Vagina (tissue), 2 donors: Measurements from ENCODE around the gene KRTAP10-1. TPM values are rescaled to one million over a fixed set of nuclear protein-coding genes. Genes with fewer than 3 reads are reported as not detected.
"Not testable (repeated sequence)": the region's sequence is repeated elsewhere in the genome, so short reads cannot be mapped to it uniquely, and the experiment has no call there.

Source experiments
- DNase-seq, 2 donors: peaks; one replicate each; pipeline ENCODE4 v3.0.0-alpha.2; 2017; ENCODE audit errors: extremely low spot score in 2 of 2
- H3K27ac ChIP-seq: fragments of 200-600 bp; sonication (generic); one replicate; pipeline ENCODE4 v1.5.1; 2019
- H3K27me3 ChIP-seq: fragments of 200-600 bp; sonication (generic); one replicate; pipeline ENCODE4 v1.5.1; 2019
- H3K36me3 ChIP-seq, 2 donors: fragments of 200-600 bp; sonication (generic); one replicate each; pipeline ENCODE4 v1.5.1; 2017 to 2019
- H3K4me1 ChIP-seq: fragments of 200-600 bp; sonication (generic); one replicate; pipeline ENCODE4 v1.5.1; 2019
- H3K4me3 ChIP-seq, 2 donors: fragments of 200-600 bp; sonication (generic); 1 replicate in 1 of 2; 2 replicates in 1 of 2; pipeline ENCODE4 v1.5.1; 2016 to 2019
- H3K9me3 ChIP-seq: fragments of 200-600 bp; sonication (generic); one replicate; pipeline ENCODE4 v1.5.1; 2019
- CTCF ChIP-seq, 3 experiments: fragments of 450-650 bp in 2 of 3; fragments of 200-600 bp in 1 of 3; sonication (generic) in 1 of 3; IDR thresholded peaks; one replicate each; pipeline ENCODE4 v1.5.1; 2017 to 2019; ENCODE audit warnings: antibody characterized with exemption in 3 of 3, mild to moderate bottlenecking in 2 of 3, moderate library complexity in 2 of 3
- POLR2A ChIP-seq, 2 donors: fragments of 450-650 bp; IDR thresholded peaks; one replicate each; pipeline ENCODE4 v1.6.1; 2017; ENCODE audit warnings: antibody characterized with exemption in 2 of 2, mild to moderate bottlenecking in 2 of 2, moderate library complexity in 2 of 2
- POLR2AphosphoS5 ChIP-seq, 2 donors: sonication (generic); formaldehyde crosslinking; IDR thresholded peaks; one replicate each; pipeline ENCODE4 v1.9.0; 2017; ENCODE audit warnings: antibody characterized with exemption in 2 of 2, mild to moderate bottlenecking in 2 of 2, low read depth in 1 of 2; ENCODE audit not compliant: insufficient read depth in 1 of 2
- intact Hi-C: fragments of 100-400 bp; cut with DNase I; formaldehyde crosslinking; loops from one replicate; pipeline ENCODE4 v1.15.1; 2023
- total RNA-seq: library from RNA; depleted of rRNA; stranded (reverse); fragments of >200 nt; gene quantifications from one replicate; pipeline ENCODE4 v1.2.3, GENCODE V29; 2016

KRTAP10-1 gene
- total RNA-seq, 1 donor from 2014 or later, result not detected

- no peaks in the 10 kb centered on the region for H3K27me3 ChIP-seq
- TF ChIP-seq CTCF (IDR thresholded peaks at IDR 0.05) (no peak), POLR2AphosphoS5 (IDR thresholded peaks at IDR 0.05; ENCODE audit: insufficient read depth in 1 of 2, low read depth in 1 of 2) (no peak), POLR2A (IDR thresholded peaks at IDR 0.05) (no peak)
- H3K4me1 ChIP-seq, result peaks cover 5% of the 10 kb centered on the region
- no peak overlapping the region for H3K4me3 ChIP-seq
- H3K9me3 ChIP-seq, result no peaks in the 10 kb centered on the region
- DNase-seq, result peak; percentile 27 to 72
- intact Hi-C loops, result no loop called here
- H3K27ac ChIP-seq, result no peak overlapping the region
- H3K36me3 ChIP-seq, result no peaks in the 10 kb centered on the region
These were observed 34.7 kb upstream of the KRTAP10-1 start for GRCh38 chr21:44574457-44575306.

GRCh38 chr21:44573630-44574456 lies 33.8 kb upstream of the KRTAP10-1 start, which contains the start of gene KRTAP10-4:
Gene KRTAP10-4 (plus strand): TSS chr21:44573729. CDS start chr21:44573759, 30 bp downstream.
- peak; percentile 37 for DNase-seq
- H3K27me3 ChIP-seq, H3K4me3 ChIP-seq, H3K4me1 ChIP-seq, H3K36me3 ChIP-seq, intact Hi-C loops, H3K27ac ChIP-seq, H3K9me3 ChIP-seq: not testable (repeated sequence)

GRCh38 chr21:44572959-44573583 lies 33.1 kb upstream of the KRTAP10-1 start:
- H3K36me3 ChIP-seq, result no peaks in the 10 kb centered on the region
- H3K27me3 ChIP-seq, result no peaks in the 10 kb centered on the region
- H3K27ac ChIP-seq, result no peak overlapping the region
- H3K4me3 ChIP-seq, result no peak overlapping the region
- TF ChIP-seq CTCF (IDR thresholded peaks at IDR 0.05) (no peak), POLR2AphosphoS5 (IDR thresholded peaks at IDR 0.05; ENCODE audit: insufficient read depth in 1 of 2, low read depth in 1 of 2) (no peak), POLR2A (IDR thresholded peaks at IDR 0.05) (no peak)
- DNase-seq, result peak; percentile 47 to 70
- H3K4me1 ChIP-seq, result peaks cover 5% of the 10 kb centered on the region
- intact Hi-C loops, result no loop called here
- no peaks in the 10 kb centered on the region for H3K9me3 ChIP-seq

- intact Hi-C loops, result no loop called here
- Histone ChIP-seq H3K27ac (no peak overlapping the region), H3K4me3 (no peak overlapping the region), H3K36me3 (no peaks in the 10 kb centered on the region), H3K27me3 (no peaks in the 10 kb centered on the region), H3K9me3 (no peaks in the 10 kb centered on the region), H3K4me1 (peaks cover 5% of the 10 kb centered on the region)
- TF ChIP-seq CTCF (IDR thresholded peaks at IDR 0.05), result no peak
- no peak for TF ChIP-seq POLR2AphosphoS5 (IDR thresholded peaks at IDR 0.05; ENCODE audit: insufficient read depth in 1 of 2, low read depth in 1 of 2)
- TF ChIP-seq POLR2A (IDR thresholded peaks at IDR 0.05), result no peak
- DNase-seq, result peak; percentile 70 to 75
These were observed 32.1 kb upstream of the KRTAP10-1 start for GRCh38 chr21:44571844-44572782.
